HUES6 (cell line): Measurements from ENCODE around the gene ATF1.
"Not testable (repeated sequence)": the region's sequence is repeated elsewhere in the genome, so short reads cannot be mapped to it uniquely, and the experiment has no call there.

ENCODE experiments used
- H3K27ac ChIP-seq: 2 replicates; pipeline ENCODE4 v1.7.0; 2013; ENCODE audit warnings: low read depth, mild to moderate bottlenecking, low read length, inconsistent platforms
- H3K27me3 ChIP-seq: 2 replicates; pipeline ENCODE4 v1.6.1; 2013; ENCODE audit warnings: low read length; ENCODE audit not compliant: control insufficient read depth, insufficient read depth
- H3K36me3 ChIP-seq: 2 replicates; pipeline ENCODE4 v1.6.1; 2013; ENCODE audit warnings: low read length; ENCODE audit not compliant: control insufficient read depth, insufficient read depth
- H3K4me1 ChIP-seq: 2 replicates; pipeline ENCODE4 v1.6.1; 2013; ENCODE audit warnings: low read length; ENCODE audit not compliant: control insufficient read depth, insufficient read depth
- H3K4me3 ChIP-seq: 2 replicates; pipeline ENCODE4 v1.5.1; 2013; ENCODE audit warnings: low read depth, low read length
- H3K9ac ChIP-seq: one replicate; pipeline ENCODE4 v1.6.1; 2013; ENCODE audit warnings: mild to moderate bottlenecking, low read length
- H3K9me3 ChIP-seq: 2 replicates; pipeline ENCODE4 v1.6.1; 2013; ENCODE audit warnings: low read depth, low read length; ENCODE audit not compliant: control insufficient read depth, insufficient read depth

Gene ATF1

GRCh38 chr12:50840809-50841487 is 77.0 kb downstream of the ATF1 start:
- H3K27ac ChIP-seq, result no peak overlapping the region
- H3K4me3 ChIP-seq, result no peak overlapping the region
- H3K27me3 ChIP-seq, result no peaks in the 10 kb centered on the region
- H3K9me3 ChIP-seq, result peaks cover 14% of the 10 kb centered on the region
- H3K4me1 ChIP-seq, result no peaks in the 10 kb centered on the region
- H3K36me3 ChIP-seq, result no peaks in the 10 kb centered on the region
- H3K9ac ChIP-seq, result no peak overlapping the region

DNA sequence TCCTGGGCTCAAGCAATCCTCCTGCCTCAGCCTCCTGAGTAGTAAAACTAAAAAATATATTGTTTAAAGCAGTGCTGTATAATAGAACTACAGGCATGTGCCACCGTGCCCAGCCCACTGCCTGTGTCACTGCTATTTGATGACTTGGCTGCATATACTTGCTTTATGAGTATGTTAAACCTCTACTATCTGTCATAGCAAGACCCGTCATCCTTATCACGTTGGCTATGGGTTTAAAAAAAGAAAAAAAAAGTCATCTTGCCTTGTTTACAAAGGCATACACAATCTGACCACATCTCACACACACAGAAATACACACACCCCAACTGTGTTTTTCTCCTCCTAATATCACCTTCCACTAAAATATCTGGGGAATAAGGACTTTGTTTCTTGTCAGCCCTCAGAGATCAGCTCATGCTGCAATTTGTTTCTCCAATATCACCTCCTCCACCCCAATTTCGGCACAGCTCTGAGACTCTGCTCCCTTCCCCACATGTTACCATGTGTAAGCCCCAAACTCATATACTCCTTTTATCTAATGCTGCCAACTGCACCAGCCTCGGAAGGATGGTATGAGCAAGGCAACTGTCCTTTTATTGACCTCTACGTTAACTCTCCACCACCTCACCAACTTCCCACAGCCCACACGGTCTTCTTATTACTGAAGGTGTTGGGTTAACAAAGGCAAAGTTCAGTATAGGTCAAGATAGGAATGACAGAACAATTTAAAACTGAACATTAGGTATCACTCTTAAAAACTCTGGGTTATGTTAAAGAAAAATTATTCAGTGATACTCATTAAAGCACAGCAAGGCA is 78.0 kb downstream of the ATF1 start:
- Histone ChIP-seq H3K9ac (no peak overlapping the region), H3K9me3 (peaks cover 14% of the 10 kb centered on the region), H3K27me3 (no peaks in the 10 kb centered on the region), H3K4me1 (no peaks in the 10 kb centered on the region), H3K4me3 (no peak overlapping the region), H3K27ac (no peak overlapping the region), H3K36me3 (no peaks in the 10 kb centered on the region)

- no peaks in the 10 kb centered on the region for H3K27me3 ChIP-seq
- no peaks in the 10 kb centered on the region for H3K36me3 ChIP-seq
- no peak within 1 kb of the TSS for H3K9ac ChIP-seq
- no peak within 1 kb of the TSS for H3K4me3 ChIP-seq
- peaks cover 14% of the 10 kb centered on the region for H3K9me3 ChIP-seq
- no peak within 1 kb of the TSS for H3K27ac ChIP-seq
- H3K4me1 ChIP-seq, result no peaks in the 10 kb centered on the region
Observed at GRCh38 chr12:50842637-50843493, 79.0 kb downstream of the ATF1 start, which contains the start of gene TMPRSS12. Gene TMPRSS12 (plus strand): TSS chr12:50842926. CDS start chr12:50842965, 39 bp downstream.

DNA sequence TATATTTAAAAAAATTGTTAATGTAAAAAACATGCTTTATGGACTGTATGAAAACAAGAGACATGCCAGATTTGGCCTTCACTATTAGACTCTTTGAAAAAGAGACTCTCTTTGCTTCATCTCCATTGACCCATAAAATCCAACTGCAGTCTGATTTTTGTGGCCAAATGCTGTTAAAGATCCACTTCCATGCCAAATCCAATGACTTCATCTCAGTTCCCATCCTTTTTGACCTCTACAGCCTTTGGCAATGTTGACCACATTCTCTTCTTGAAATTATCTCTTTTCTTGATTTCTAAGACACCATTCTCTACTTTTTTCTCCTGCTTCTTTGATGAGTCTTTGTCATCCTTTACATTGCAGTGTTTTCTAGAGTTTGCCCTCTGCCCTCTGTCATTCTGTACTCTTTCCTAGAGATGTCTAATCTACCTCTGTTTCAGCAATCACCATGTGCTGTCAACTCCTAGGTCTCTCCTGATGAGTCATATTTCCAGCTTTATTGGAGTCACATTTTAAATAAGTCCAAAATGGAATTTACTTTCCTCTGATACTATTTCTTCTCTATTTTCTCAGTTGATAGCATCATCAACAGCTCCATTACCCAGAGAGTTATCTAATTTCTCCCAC is 81.2 kb downstream of the ATF1 start:
- Histone ChIP-seq H3K9me3 (peaks cover 14% of the 10 kb centered on the region), H3K36me3 (no peaks in the 10 kb centered on the region), H3K27me3 (no peaks in the 10 kb centered on the region), H3K4me1 (no peaks in the 10 kb centered on the region), H3K27ac (no peak overlapping the region), H3K4me3 (no peak overlapping the region), H3K9ac (no peak overlapping the region)

- H3K27ac ChIP-seq, result no peak overlapping the region
- no peak overlapping the region for H3K9ac ChIP-seq
- no peaks in the 10 kb centered on the region for H3K9me3 ChIP-seq
- no peaks in the 10 kb centered on the region for H3K36me3 ChIP-seq
- no peaks in the 10 kb centered on the region for H3K4me1 ChIP-seq
- no peaks in the 10 kb centered on the region for H3K27me3 ChIP-seq
- no peak overlapping the region for H3K4me3 ChIP-seq
Observed at GRCh38 chr12:50848963-50849362, 85.1 kb downstream of the ATF1 start.

DNA sequence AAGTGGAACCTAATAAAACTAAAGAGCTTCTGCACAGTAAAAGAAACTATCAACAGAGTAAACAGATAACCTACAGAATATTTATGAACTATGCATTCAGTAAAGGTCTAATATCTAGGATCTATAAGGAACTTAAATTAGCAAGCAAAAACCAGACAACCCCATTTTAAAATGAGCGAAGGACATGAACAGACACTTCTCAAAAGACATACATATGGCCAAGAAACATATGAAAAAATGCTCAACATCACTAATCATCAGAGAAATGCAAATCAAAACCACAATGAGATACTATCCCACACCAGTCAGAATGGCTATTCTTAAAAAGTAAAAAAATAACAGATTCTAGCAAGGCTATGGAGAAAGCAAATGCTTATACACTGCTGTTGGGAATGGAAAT is 91.3 kb downstream of the ATF1 start:
- not testable (repeated sequence) for H3K4me3 ChIP-seq, H3K9me3 ChIP-seq, H3K27ac ChIP-seq, H3K4me1 ChIP-seq, H3K9ac ChIP-seq, H3K27me3 ChIP-seq, H3K36me3 ChIP-seq

- H3K9ac ChIP-seq, H3K36me3 ChIP-seq, H3K4me1 ChIP-seq, H3K27ac ChIP-seq, H3K4me3 ChIP-seq, H3K9me3 ChIP-seq, H3K27me3 ChIP-seq: not testable (repeated sequence)
Observed at GRCh38 chr12:50855679-50856078, 91.8 kb downstream of the ATF1 start.

GRCh38 chr12:50859621-50860310 is 95.9 kb downstream of the ATF1 start:
- peaks cover 4% of the 10 kb centered on the region; the same call in 1 of the 2 replicates for H3K9me3 ChIP-seq
- no peaks in the 10 kb centered on the region for H3K4me1 ChIP-seq
- H3K4me3 ChIP-seq, result no peak overlapping the region
- no peaks in the 10 kb centered on the region for H3K36me3 ChIP-seq
- no peak overlapping the region for H3K9ac ChIP-seq
- no peaks in the 10 kb centered on the region for H3K27me3 ChIP-seq
- H3K27ac ChIP-seq, result no peak overlapping the region

DNA sequence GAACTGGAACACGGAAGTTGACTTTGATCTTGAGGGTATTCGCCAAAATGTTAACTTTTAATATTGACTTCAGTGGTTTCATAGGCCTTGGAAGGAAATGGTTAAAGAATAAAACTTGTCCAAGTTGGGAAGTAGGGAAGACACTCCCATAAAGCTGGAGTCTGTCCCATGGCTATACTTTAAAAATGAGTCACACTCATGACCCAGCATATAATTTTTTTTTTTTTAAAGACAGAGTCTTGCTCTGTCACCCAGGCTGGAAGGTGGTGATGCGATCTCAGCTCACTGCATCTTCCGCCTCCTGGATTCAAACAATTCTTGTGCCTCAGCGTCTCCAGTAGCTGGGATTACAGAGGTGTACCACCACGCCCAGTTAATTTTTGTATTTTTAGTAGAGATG is 98.4 kb downstream of the ATF1 start:
- no peak overlapping the region for H3K4me3 ChIP-seq
- no peaks in the 10 kb centered on the region for H3K27me3 ChIP-seq
- H3K4me1 ChIP-seq, result no peaks in the 10 kb centered on the region
- no peak overlapping the region for H3K27ac ChIP-seq
- peaks cover 15% of the 10 kb centered on the region for H3K9me3 ChIP-seq
- H3K9ac ChIP-seq, result no peak overlapping the region
- H3K36me3 ChIP-seq, result no peaks in the 10 kb centered on the region

DNA sequence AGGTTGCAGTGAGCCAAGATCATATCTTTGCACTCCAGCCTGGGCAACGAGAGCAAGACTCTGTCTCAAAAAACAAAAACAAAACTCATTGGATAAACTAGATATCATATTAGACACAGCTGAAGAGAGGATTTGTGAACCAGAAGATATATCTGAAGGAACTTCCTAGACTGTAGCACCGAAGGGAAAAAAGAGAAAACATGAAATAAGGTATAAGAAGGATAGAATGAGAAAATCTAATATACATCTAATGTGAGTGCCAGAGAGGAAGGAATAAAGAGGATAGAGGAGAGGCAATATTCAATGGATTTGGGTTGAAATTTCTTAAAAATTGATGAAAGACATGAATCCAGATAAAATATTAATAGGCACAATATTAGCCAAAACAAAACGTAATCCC is 101.4 kb downstream of the ATF1 start:
- no peak overlapping the region for H3K9ac ChIP-seq
- H3K9me3 ChIP-seq, result peaks cover 18% of the 10 kb centered on the region
- no peaks in the 10 kb centered on the region for H3K36me3 ChIP-seq
- no peak overlapping the region for H3K27ac ChIP-seq
- H3K27me3 ChIP-seq, result no peaks in the 10 kb centered on the region
- no peak overlapping the region for H3K4me3 ChIP-seq
- H3K4me1 ChIP-seq, result no peaks in the 10 kb centered on the region
